CD4-positive, alpha-beta memory T cell (primary cell): ENCODE results near the gene STK10. TPM values are rescaled to one million over a fixed set of nuclear protein-coding genes. Genes with fewer than 3 reads are reported as not detected.

Source experiments
- CTCF ChIA-PET: fragments of 350-600 bp; sonication (Branson Sonifier 250); formaldehyde crosslinking; loops from one replicate; lab custom pipeline; 2021; ENCODE audit warnings: inconsistent platforms; ENCODE audit not compliant: partially characterized antibody; lab: Charles Lee
- POLR2A ChIA-PET: fragments of 350-600 bp; sonication (Branson Sonifier 250); formaldehyde crosslinking; loops from one replicate; lab custom pipeline; 2021; ENCODE audit not compliant: partially characterized antibody; lab: Charles Lee
- DNase-seq, 5 donors: peaks; one replicate each; pipeline versions ENCODE4 v3.0.0 to v3.0.0-alpha.2; 2020 to 2022; ENCODE audit warnings: mixed read lengths in 1 of 5
- H3K27ac ChIP-seq: one replicate; pipeline ENCODE4 v1.7.0; 2013; ENCODE audit warnings: low read depth, low read length
- H3K27me3 ChIP-seq: 2 replicates; pipeline ENCODE4 v1.7.0; 2013; ENCODE audit warnings: mild to moderate bottlenecking, low read length, moderate library complexity; ENCODE audit not compliant: insufficient read depth
- H3K36me3 ChIP-seq: 2 replicates; pipeline ENCODE4 v1.7.0; 2013; ENCODE audit warnings: mild to moderate bottlenecking, low read length, moderate library complexity; ENCODE audit not compliant: insufficient read depth
- H3K4me1 ChIP-seq: 2 replicates; pipeline ENCODE4 v1.7.0; 2013; ENCODE audit warnings: mild to moderate bottlenecking, low read length, moderate library complexity; ENCODE audit not compliant: insufficient read depth
- H3K4me3 ChIP-seq, 2 donors: one replicate each; pipeline ENCODE4 v1.7.0; 2013; ENCODE audit warnings: low read length in 2 of 2, mild to moderate bottlenecking in 1 of 2
- H3K9me3 ChIP-seq, 2 donors: one replicate each; pipeline ENCODE4 v1.7.0; 2013; ENCODE audit warnings: low read length in 2 of 2, control low read depth in 1 of 2; ENCODE audit not compliant: control insufficient read depth in 1 of 2
- H3K27ac Mint-ChIP-seq, 7 donors: one replicate each; pipeline ENCODE4 v1.8.0; 2020 to 2021; ENCODE audit warnings: mixed read lengths in 7 of 7, mild to moderate bottlenecking in 6 of 7, inconsistent platforms in 3 of 7, moderate library complexity in 3 of 7
- H3K27me3 Mint-ChIP-seq, 2 donors: one replicate each; pipeline ENCODE4 v1.8.0; 2020 to 2021; ENCODE audit warnings: mixed read lengths in 2 of 2
- H3K36me3 Mint-ChIP-seq, 2 donors: one replicate each; pipeline ENCODE4 v1.8.0; 2020 to 2021; ENCODE audit warnings: mixed read lengths in 2 of 2, inconsistent platforms in 1 of 2, mild to moderate bottlenecking in 1 of 2
- H3K4me1 Mint-ChIP-seq, 4 donors: one replicate each; pipeline ENCODE4 v1.8.0; 2020 to 2021; ENCODE audit warnings: mixed read lengths in 4 of 4, mild to moderate bottlenecking in 1 of 4
- H3K4me3 Mint-ChIP-seq, 8 donors: one replicate each; pipeline ENCODE4 v1.8.0; 2020 to 2021; ENCODE audit warnings: mixed read lengths in 8 of 8, mild to moderate bottlenecking in 7 of 8, moderate library complexity in 6 of 8, inconsistent platforms in 3 of 8
- H3K9me3 Mint-ChIP-seq, 8 donors: one replicate each; pipeline ENCODE4 v1.8.0; 2020 to 2021; ENCODE audit warnings: mixed read lengths in 8 of 8, mild to moderate bottlenecking in 5 of 8, inconsistent platforms in 3 of 8, moderate library complexity in 1 of 8
- intact Hi-C: fragments of 100-400 bp; cut with micrococcal nuclease; formaldehyde crosslinking; loops from one replicate; pipeline ENCODE4 v1.15.1; 2023
- polyA plus RNA-seq, 2 donors: library from polyadenylated mRNA; unstranded; fragments of 300-500 nt; fragmentation: Illumina TruSeq; gene quantifications; one replicate each; pipeline ENCODE4 v1.2.3, GENCODE V29; 2021
- total RNA-seq, 2 experiments: library from RNA; stranded (reverse); gene quantifications; one replicate each; pipeline ENCODE4 v1.2.3, GENCODE V29; 2021

Gene STK10
- total and polyA plus RNA-seq, 4 experiments from 2014 or later, result 24.6 to 314 (median 233) TPM

- Histone ChIP-seq H3K36me3 (peaks cover 53% of the 10 kb centered on the region), H3K27me3 (no peaks in the 10 kb centered on the region), H3K4me1 (peaks cover 19% of the 10 kb centered on the region), H3K4me3 (no peak overlapping the region), H3K9me3 (no peaks in the 10 kb centered on the region), H3K27ac (no peak overlapping the region)
- no peaks in the 10 kb centered on the region for H3K27me3 Mint-ChIP-seq
- H3K4me3 Mint-ChIP-seq, result no peak overlapping the region
- peaks cover 13 to 36% (median 17%) of the 10 kb centered on the region in 4 donors for H3K4me1 Mint-ChIP-seq
- peak overlapping the region in 4 of 7 donors; percentile 7 to 53 (median 20) for H3K27ac Mint-ChIP-seq
- peaks cover 61 to 71% of the 10 kb centered on the region in 2 donors for H3K36me3 Mint-ChIP-seq
- intact Hi-C loops, result no loop called here
- POLR2A ChIA-PET, result interaction anchor here (0.7 kb wide), 1 partner anchor 12 kb away, joined by 3 read pairs; no protein-coding TSS in a partner anchor
- H3K9me3 Mint-ChIP-seq, result peaks cover 0 to 5% (median 0%) of the 10 kb centered on the region in 8 donors
- DNase-seq, result no peak
- CTCF ChIA-PET, result no interaction called here
Measured at GRCh38 chr5:172076761-172077244, 111.2 kb downstream of the STK10 start.

GRCh38 chr5:172075656-172076055 is 112.4 kb downstream of the STK10 start:
- Histone ChIP-seq H3K4me1 (peaks cover 30% of the 10 kb centered on the region), H3K27ac (no peak overlapping the region), H3K9me3 (no peaks in the 10 kb centered on the region), H3K27me3 (no peaks in the 10 kb centered on the region), H3K36me3 (peaks cover 42% of the 10 kb centered on the region), H3K4me3 (no peak overlapping the region)
- intact Hi-C loops, result no loop called here
- Mint-ChIP-seq H3K4me3 (no peak overlapping the region), H3K27ac (no peak overlapping the region), H3K36me3 (peaks cover 65 to 68% of the 10 kb centered on the region in 2 donors), H3K9me3 (peaks cover 0 to 5% (median 0%) of the 10 kb centered on the region in 8 donors), H3K27me3 (no peaks in the 10 kb centered on the region), H3K4me1 (peaks cover 23 to 45% (median 24%) of the 10 kb centered on the region in 4 donors)
- DNase-seq, result no peak
- CTCF ChIA-PET, result no interaction called here
- POLR2A ChIA-PET, result interaction anchor here (1.1 kb wide), 1 partner anchor 9 kb away, joined by 6 read pairs; no protein-coding TSS in a partner anchor

- H3K4me1 ChIP-seq, result peaks cover 36% of the 10 kb centered on the region
- Mint-ChIP-seq H3K4me3 (peak overlapping the region in 1 of 8 donors; percentile 42), H3K27me3 (no peaks in the 10 kb centered on the region), H3K36me3 (peaks cover 61 to 65% of the 10 kb centered on the region in 2 donors), H3K27ac (peak overlapping the region in 2 of 7 donors; percentile 58 to 64), H3K9me3 (peaks cover 0 to 5% (median 0%) of the 10 kb centered on the region in 8 donors), H3K4me1 (peaks cover 22 to 45% (median 28%) of the 10 kb centered on the region in 4 donors)
- H3K36me3 ChIP-seq, result peaks cover 34% of the 10 kb centered on the region
- no peak overlapping the region for H3K27ac ChIP-seq
- H3K4me3 ChIP-seq, result no peak overlapping the region
- intact Hi-C loops, result no loop called here
- no peaks in the 10 kb centered on the region for H3K27me3 ChIP-seq
- no peaks in the 10 kb centered on the region for H3K9me3 ChIP-seq
- ChIA-PET POLR2A (no interaction called here), CTCF (interaction anchor here (0.7 kb wide), 1 partner anchor 399 kb away, joined by 3 read pairs; no protein-coding TSS in a partner anchor)
- DNase-seq, result no peak
Measured at GRCh38 chr5:172074896-172075295, 113.1 kb downstream of the STK10 start.

GRCh38 chr5:172071309-172071875 is 116.6 kb downstream of the STK10 start:
- Histone ChIP-seq H3K27me3 (no peaks in the 10 kb centered on the region), H3K4me1 (peaks cover 60% of the 10 kb centered on the region), H3K36me3 (peaks cover 6% of the 10 kb centered on the region), H3K9me3 (no peaks in the 10 kb centered on the region), H3K4me3 (no peak overlapping the region), H3K27ac (no peak overlapping the region)
- POLR2A ChIA-PET, result interaction anchor here (0.7 to 1.9 kb wide), 5 partner anchors 23 to 117 kb away, joined by 3 to 9 read pairs (median 5); partner anchors contain the start of genes FBXW11 and STK10
- DNase-seq, result no peak
- H3K27ac Mint-ChIP-seq, result peak overlapping the region; percentile 1 to 95 (median 29)
- intact Hi-C loops, result loop anchor here (1.0 kb wide), 1 partner anchor 63 kb away; no protein-coding TSS in a partner anchor
- H3K4me1 Mint-ChIP-seq, result peaks cover 39 to 65% (median 50%) of the 10 kb centered on the region in 4 donors
- no peaks in the 10 kb centered on the region for H3K27me3 Mint-ChIP-seq
- H3K36me3 Mint-ChIP-seq, result peaks cover 40 to 49% of the 10 kb centered on the region in 2 donors
- H3K9me3 Mint-ChIP-seq, result peaks cover 0 to 3% (median 0%) of the 10 kb centered on the region in 8 donors
- peak overlapping the region in 6 of 8 donors; percentile 8 to 62 (median 32) for H3K4me3 Mint-ChIP-seq
- CTCF ChIA-PET, result interaction anchor here (0.7 to 3.0 kb wide), 6 partner anchors 12 to 117 kb away, joined by 3 to 31 read pairs (median 6); partner anchors contain the start of gene STK10

GRCh38 chr5:172065431-172066065 is 122.5 kb downstream of the STK10 start:
- peaks cover 50 to 69% of the 10 kb centered on the region in 2 donors for H3K36me3 Mint-ChIP-seq
- peaks cover 46 to 79% (median 60%) of the 10 kb centered on the region in 4 donors for H3K4me1 Mint-ChIP-seq
- Histone ChIP-seq H3K36me3 (peaks cover 35% of the 10 kb centered on the region), H3K4me1 (peaks cover 68% of the 10 kb centered on the region), H3K9me3 (no peaks in the 10 kb centered on the region), H3K27ac (peak overlapping the region; percentile 62), H3K4me3 (no peak overlapping the region), H3K27me3 (no peaks in the 10 kb centered on the region)
- DNase-seq, result no peak
- CTCF ChIA-PET, result interaction anchor here (1.3 to 2.6 kb wide), 4 partner anchors 25 to 123 kb away, joined by 4 to 16 read pairs (median 6); partner anchors contain the start of genes FBXW11 and STK10
- H3K27me3 Mint-ChIP-seq, result no peaks in the 10 kb centered on the region
- H3K9me3 Mint-ChIP-seq, result no peaks in the 10 kb centered on the region
- peak overlapping the region; percentile 50 to 98 (median 97) for H3K27ac Mint-ChIP-seq
- peak overlapping the region in 7 of 8 donors; percentile 77 to 86 (median 82) for H3K4me3 Mint-ChIP-seq
- POLR2A ChIA-PET, result interaction anchor here (0.9 to 4.2 kb wide), 10 partner anchors 11 to 121 kb away, joined by 3 to 52 read pairs (median 9); partner anchors contain the start of gene FBXW11
- intact Hi-C loops, result loop anchor here (1.0 to 5.0 kb wide), 4 partner anchors 41 to 217 kb away; partner anchors contain the start of genes FBXW11, STK10 and UBTD2

GRCh38 chr5:172064766-172065165 is 123.3 kb downstream of the STK10 start:
- H3K27ac Mint-ChIP-seq, result peak overlapping the region in 6 of 7 donors; percentile 29 to 95 (median 62)
- ChIA-PET CTCF (interaction anchor here (0.8 to 1.8 kb wide), 3 partner anchors 14 to 151 kb away, joined by 4 to 5 read pairs (median 4); partner anchors contain the start of gene STK10), POLR2A (interaction anchor here (1.4 to 4.2 kb wide), 3 partner anchors 58 to 122 kb away, joined by 4 to 44 read pairs (median 5); partner anchors contain the start of gene FBXW11)
- no peak for DNase-seq
- intact Hi-C loops, result loop anchor here (5.0 kb wide), 1 partner anchor 218 kb away; the partner anchor contains the start of gene UBTD2
- no peaks in the 10 kb centered on the region for H3K27me3 Mint-ChIP-seq
- Histone ChIP-seq H3K27me3 (no peaks in the 10 kb centered on the region), H3K36me3 (peaks cover 42% of the 10 kb centered on the region), H3K4me3 (no peak overlapping the region), H3K9me3 (no peaks in the 10 kb centered on the region), H3K27ac (no peak overlapping the region), H3K4me1 (peaks cover 62% of the 10 kb centered on the region)
- peak overlapping the region in 3 of 8 donors; percentile 46 to 58 (median 47) for H3K4me3 Mint-ChIP-seq
- peaks cover 41 to 71% (median 56%) of the 10 kb centered on the region in 4 donors for H3K4me1 Mint-ChIP-seq
- H3K36me3 Mint-ChIP-seq, result peaks cover 54 to 73% of the 10 kb centered on the region in 2 donors
- no peaks in the 10 kb centered on the region for H3K9me3 Mint-ChIP-seq
